OCI-LY1 (cell line): ENCODE data around the gene PPIL6.

Experiments
- H2AFZ ChIP-seq: fragments of 200-600 bp; sonication (generic), shearing (Covaris generic); 2 replicates; pipeline ENCODE4 v1.6.0; 2014; ENCODE audit warnings: antibody characterized with exemption, mild to moderate bottlenecking, low read length
- H3F3A ChIP-seq: fragments of 200-600 bp; sonication (generic), shearing (Covaris generic); 2 replicates; pipeline ENCODE4 v1.6.0; 2014; ENCODE audit warnings: mild to moderate bottlenecking, antibody characterized with exemption, low read length, moderate library complexity; ENCODE audit not compliant: insufficient read depth
- H3K27ac ChIP-seq: fragments of 200-600 bp; sonication (generic); 2 replicates; pipeline ENCODE4 v1.5.1; 2014; ENCODE audit warnings: low read length, mixed run types, mild to moderate bottlenecking, low read depth; ENCODE audit not compliant: poor library complexity, severe bottlenecking
- H3K27me3 ChIP-seq: fragments of 200-600 bp; sonication (generic); 2 replicates; pipeline ENCODE4 v1.6.0; 2014; ENCODE audit warnings: antibody characterized with exemption, mild to moderate bottlenecking, low read length, moderate library complexity; ENCODE audit not compliant: insufficient read depth
- H3K36me3 ChIP-seq: fragments of 200-600 bp; sonication (generic); 2 replicates; pipeline ENCODE4 v1.6.1; 2014; ENCODE audit warnings: mild to moderate bottlenecking, antibody characterized with exemption, low read length, moderate library complexity, mixed read lengths; ENCODE audit not compliant: insufficient read depth
- H3K4me1 ChIP-seq: fragments of 200-600 bp; sonication (generic); 2 replicates; pipeline ENCODE4 v1.5.1; 2014; ENCODE audit warnings: mild to moderate bottlenecking, low read length, moderate library complexity; ENCODE audit not compliant: insufficient read depth, severe bottlenecking
- H3K4me2 ChIP-seq: fragments of 200-600 bp; sonication (generic), shearing (Covaris generic); 2 replicates; pipeline ENCODE4 v1.6.1; 2014; ENCODE audit warnings: low read length
- H3K4me3 ChIP-seq: fragments of 200-600 bp; sonication (generic); 2 replicates; pipeline ENCODE4 v1.5.1; 2014; ENCODE audit warnings: low read length, low read depth, mild to moderate bottlenecking, mixed read lengths; ENCODE audit not compliant: poor library complexity, severe bottlenecking
- H3K79me2 ChIP-seq: fragments of 200-600 bp; shearing (Covaris generic); 2 replicates; pipeline ENCODE4 v1.6.1; 2016; ENCODE audit warnings: mixed run types, low read length, mixed read lengths; ENCODE audit not compliant: insufficient read depth
- H3K9ac ChIP-seq: fragments of 200-600 bp; sonication (generic), shearing (Covaris generic); 2 replicates; pipeline ENCODE4 v1.6.1; 2014; ENCODE audit warnings: mild to moderate bottlenecking, low read length, mixed read lengths
- H3K9me2 ChIP-seq: fragments of 200-600 bp; sonication (generic), shearing (Covaris generic); 2 replicates; pipeline ENCODE4 v1.6.1; 2014; ENCODE audit warnings: low read depth, mild to moderate bottlenecking, low read length, mixed read lengths
- H3K9me3 ChIP-seq: fragments of 200-600 bp; shearing (Covaris generic); 2 replicates; pipeline ENCODE4 v1.6.1; 2014; ENCODE audit warnings: low read length, mixed read lengths
- H4K20me1 ChIP-seq: fragments of 200-600 bp; sonication (generic), shearing (Covaris generic); 2 replicates; pipeline ENCODE4 v1.6.0; 2016; ENCODE audit warnings: mild to moderate bottlenecking, low read length; ENCODE audit not compliant: insufficient read depth
- CTCF ChIP-seq: fragments of 200-600 bp; sonication (generic), shearing (Covaris generic); IDR thresholded peaks from 2 replicates; pipeline ENCODE4 v1.5.1; 2017; ENCODE audit warnings: mild to moderate bottlenecking, antibody characterized with exemption, low read length, moderate library complexity, mixed read lengths
- EZH2 ChIP-seq: fragments of 200-600 bp; sonication (generic), shearing (Covaris generic); IDR thresholded peaks from 2 replicates; pipeline ENCODE4 v1.8.0; 2017; ENCODE audit warnings: borderline replicate concordance, mixed run types, mild to moderate bottlenecking, antibody characterized with exemption, low read length, moderate library complexity, mixed read lengths

PPIL6 gene

GRCh38 chr6:109456111-109456583 is 15.7 kb upstream of the PPIL6 start:
- peak overlapping the region; percentile 70 for H3K4me2 ChIP-seq
- peak overlapping the region; percentile 63 for H3K9ac ChIP-seq
- H3K27ac ChIP-seq = peak overlapping the region; percentile 62
- H3K79me2 ChIP-seq = no peaks in the 10 kb centered on the region
- H3K9me2 ChIP-seq = no peaks in the 10 kb centered on the region
- peaks cover 10% of the 10 kb centered on the region; the same call in 1 of the 2 replicates for H3F3A ChIP-seq
- no peak overlapping the region for H2AFZ ChIP-seq
- no peaks in the 10 kb centered on the region for H3K9me3 ChIP-seq
- H3K4me3 ChIP-seq = peak overlapping the region; percentile 79
- TF ChIP-seq EZH2 = no peak
- no peak for TF ChIP-seq CTCF
- H3K4me1 ChIP-seq = peaks cover 48% of the 10 kb centered on the region
- no peaks in the 10 kb centered on the region for H4K20me1 ChIP-seq
- peaks cover 19% of the 10 kb centered on the region for H3K36me3 ChIP-seq
- H3K27me3 ChIP-seq = no peaks in the 10 kb centered on the region

GRCh38 chr6:109455437-109456110 is 15.1 kb upstream of the PPIL6 start, which contains the start of gene MICAL1:
TSS of gene MICAL1 (minus strand) at chr6:109455772. CDS start at chr6:109454196, 1,576 bp downstream.
- Histone ChIP-seq H3K4me2 (peak within 1 kb of the TSS; percentile 81), H3K36me3 (peaks cover 20% of the 10 kb centered on the region; the same call in 1 of the 2 replicates), H3K9me2 (no peaks in the 10 kb centered on the region), H3K79me2 (no peaks in the 10 kb centered on the region), H3K9me3 (no peaks in the 10 kb centered on the region), H3K27ac (peak within 1 kb of the TSS; percentile 88), H3F3A (peaks cover 10% of the 10 kb centered on the region; the same call in 1 of the 2 replicates), H3K4me1 (peaks cover 48% of the 10 kb centered on the region), H3K9ac (peak within 1 kb of the TSS; percentile 81), H3K27me3 (no peaks in the 10 kb centered on the region), H2AFZ (no peak within 1 kb of the TSS), H4K20me1 (no peaks in the 10 kb centered on the region), H3K4me3 (peak within 1 kb of the TSS; percentile 79)
- TF ChIP-seq EZH2 = no peak
- TF ChIP-seq CTCF = peak; percentile 28

- H3K4me2 ChIP-seq = peak overlapping the region; percentile 81
- no peaks in the 10 kb centered on the region for H4K20me1 ChIP-seq
- no peak overlapping the region for H2AFZ ChIP-seq
- no peaks in the 10 kb centered on the region for H3K9me3 ChIP-seq
- H3K79me2 ChIP-seq = no peaks in the 10 kb centered on the region
- TF ChIP-seq EZH2 (no peak), CTCF (no peak)
- peaks cover 20% of the 10 kb centered on the region; the same call in 1 of the 2 replicates for H3K36me3 ChIP-seq
- H3K9ac ChIP-seq = peak overlapping the region; percentile 81
- peaks cover 7% of the 10 kb centered on the region; the same call in 1 of the 2 replicates for H3F3A ChIP-seq
- H3K4me1 ChIP-seq = peaks cover 48% of the 10 kb centered on the region
- H3K27ac ChIP-seq = peak overlapping the region; percentile 88
- H3K27me3 ChIP-seq = no peaks in the 10 kb centered on the region
- no peaks in the 10 kb centered on the region for H3K9me2 ChIP-seq
- H3K4me3 ChIP-seq = peak overlapping the region; percentile 79
Measured at GRCh38 chr6:109454496-109455436, 14.3 kb upstream of the PPIL6 start.
